Activated effector memory CD4-positive, alpha-beta T cell treated with Interleukin-2 at 50 U/mL for 16 hours (primary cell): Measurements from ENCODE around the gene NCK2.
"Not testable (repeated sequence)": the region's sequence is repeated elsewhere in the genome, so short reads cannot be mapped to it uniquely, and the experiment has no call there.

Experiments used
- DNase-seq: peaks from one replicate; pipeline ENCODE4 v3.0.0-alpha.2; 2020

The NCK2 gene

DNA sequence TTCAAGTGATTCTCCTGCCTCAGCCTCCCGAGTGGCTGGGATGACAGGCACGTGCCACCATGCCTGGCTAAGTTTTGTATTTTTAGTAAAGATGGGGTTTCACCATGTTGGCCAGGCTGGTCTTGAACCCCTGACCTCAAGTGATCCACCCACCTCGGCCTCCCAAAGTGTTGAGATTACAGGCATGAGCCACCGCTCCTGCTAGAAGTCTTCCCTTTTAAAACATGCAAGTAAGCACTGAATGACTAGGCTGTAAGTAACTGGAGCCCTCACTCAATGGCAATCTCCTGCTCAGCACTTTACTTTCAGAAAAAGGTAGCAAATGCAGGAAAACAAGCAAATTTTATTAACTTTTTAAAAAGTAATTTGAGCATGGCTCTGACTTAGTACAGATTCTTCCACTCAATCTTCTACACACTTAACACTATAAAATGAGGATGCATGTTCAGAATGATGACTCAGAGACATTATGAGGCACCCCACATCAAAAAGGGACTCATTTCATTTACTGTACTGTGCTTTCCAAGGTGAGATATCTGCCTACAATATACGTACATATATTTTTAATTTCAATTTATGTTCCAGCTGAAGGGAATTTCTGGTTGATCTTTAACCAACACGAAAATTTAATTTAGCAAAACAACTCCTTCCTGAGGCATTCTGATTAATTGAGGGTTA lies 6.6 kb upstream of the NCK2 start:
- no peak for DNase-seq

DNA sequence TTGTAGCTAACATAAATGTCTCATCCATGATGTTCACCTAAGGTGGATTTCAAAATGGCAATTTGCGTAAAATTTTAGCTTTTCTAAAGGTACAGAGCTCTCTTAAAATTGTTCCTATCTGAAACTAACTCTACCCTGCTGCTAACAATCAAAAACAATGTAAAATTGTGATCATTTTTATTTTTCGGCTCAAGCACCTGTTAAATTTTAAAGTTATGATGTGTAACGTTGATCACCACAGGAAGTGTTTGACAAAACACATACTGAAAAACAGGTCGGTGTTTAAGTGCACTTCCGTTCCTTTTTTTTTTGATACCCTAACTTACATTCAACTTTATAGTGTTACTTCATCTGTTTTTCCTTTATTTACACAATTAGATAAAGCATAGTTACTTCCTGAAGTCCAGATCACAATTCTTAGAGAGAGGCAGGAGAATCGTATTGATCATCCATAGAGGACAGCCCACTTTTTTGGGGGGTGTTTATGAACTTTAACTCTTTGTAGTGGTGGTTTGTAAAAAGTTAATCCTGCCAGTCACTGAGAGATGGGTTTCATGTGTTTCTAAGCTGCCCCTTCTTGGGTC lies 6.0 kb upstream of the NCK2 start:
- DNase-seq = no peak

DNA sequence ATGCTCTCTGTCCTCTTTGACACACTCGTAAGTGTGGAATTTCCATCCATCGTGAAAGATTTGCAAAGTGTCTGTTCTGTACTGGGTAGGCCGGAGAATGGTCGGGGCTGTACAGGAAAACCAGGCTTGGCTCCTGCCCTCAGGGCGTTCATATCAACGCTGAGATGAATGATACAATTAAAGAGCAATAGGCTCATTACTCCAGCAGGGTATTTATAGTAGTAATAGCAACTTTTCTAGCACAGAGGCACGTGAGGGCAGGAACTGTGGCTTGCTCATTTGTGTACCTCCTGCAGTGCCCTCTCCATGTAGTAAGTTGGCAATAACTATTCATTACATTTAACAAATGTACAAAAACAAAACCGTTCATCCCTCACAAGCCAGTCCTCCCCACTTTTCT lies 5.3 kb upstream of the NCK2 start:
- no peak for DNase-seq

DNA sequence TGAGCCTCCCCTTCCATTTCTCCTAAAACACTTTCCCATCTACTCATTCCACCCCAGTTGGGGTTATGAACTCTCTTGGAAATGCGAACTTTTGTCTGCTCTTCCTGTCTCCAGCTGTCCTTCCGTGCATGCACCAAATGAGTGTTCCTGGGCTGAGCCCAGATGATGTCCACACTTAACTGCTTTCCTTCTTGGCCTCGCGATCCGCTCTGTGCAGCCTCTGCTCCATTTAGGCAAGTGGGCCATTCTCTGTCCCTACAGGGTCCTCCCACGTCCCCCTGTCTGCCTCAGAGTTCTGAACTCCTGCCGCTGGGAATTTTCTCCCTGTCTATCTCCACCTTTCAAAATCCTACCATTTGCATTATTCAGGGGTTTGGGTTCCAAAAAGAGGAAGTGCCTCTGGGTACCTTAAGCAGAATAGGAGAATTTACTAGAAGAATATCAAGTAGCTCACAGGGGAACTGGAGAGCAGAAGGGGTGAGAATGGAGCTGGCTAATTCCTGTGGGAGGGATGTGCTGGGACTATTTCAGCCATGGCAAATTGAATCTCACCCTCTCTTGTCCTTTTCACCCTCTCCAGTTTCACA lies 4.7 kb upstream of the NCK2 start:
- no peak for DNase-seq

DNA sequence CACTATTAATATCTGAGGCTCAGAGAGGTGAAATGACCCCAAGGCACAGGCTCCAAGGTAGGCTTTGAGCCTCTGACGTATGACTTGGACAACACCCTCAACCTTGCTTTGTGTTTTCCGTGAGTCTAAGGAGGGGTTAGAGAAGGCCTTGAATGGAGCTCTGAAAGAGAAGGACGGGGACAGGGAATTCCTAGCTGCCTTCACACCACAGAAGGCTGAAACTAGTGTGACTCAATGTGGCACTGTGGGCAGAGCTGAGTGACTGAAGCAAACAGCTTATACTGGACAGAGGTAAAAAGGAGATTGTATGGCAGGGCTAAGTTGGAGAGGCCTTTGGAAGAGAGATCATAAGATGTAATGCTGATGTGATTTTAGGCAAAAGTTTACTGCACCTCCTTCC lies 3.5 kb upstream of the NCK2 start:
- no peak for DNase-seq

DNA sequence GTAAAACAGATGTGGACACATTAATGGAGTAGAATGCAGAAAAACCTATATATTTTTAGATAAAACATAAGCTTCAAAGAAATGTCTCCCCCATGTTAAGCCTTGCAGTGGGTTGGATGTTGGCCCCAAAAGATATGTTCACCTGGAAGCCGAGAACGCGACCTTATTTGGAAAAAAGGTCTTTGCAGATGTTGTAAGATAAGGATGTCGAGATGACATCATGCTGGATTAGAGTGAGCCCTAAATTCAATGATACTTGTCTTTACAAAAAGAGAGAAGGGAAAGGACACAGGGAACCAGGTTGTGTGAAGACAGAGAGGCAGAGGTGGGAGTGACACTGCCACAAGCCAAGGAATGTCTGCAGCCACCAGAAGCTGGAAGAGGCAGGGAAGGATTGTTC lies 3.1 kb upstream of the NCK2 start:
- no peak for DNase-seq

DNA sequence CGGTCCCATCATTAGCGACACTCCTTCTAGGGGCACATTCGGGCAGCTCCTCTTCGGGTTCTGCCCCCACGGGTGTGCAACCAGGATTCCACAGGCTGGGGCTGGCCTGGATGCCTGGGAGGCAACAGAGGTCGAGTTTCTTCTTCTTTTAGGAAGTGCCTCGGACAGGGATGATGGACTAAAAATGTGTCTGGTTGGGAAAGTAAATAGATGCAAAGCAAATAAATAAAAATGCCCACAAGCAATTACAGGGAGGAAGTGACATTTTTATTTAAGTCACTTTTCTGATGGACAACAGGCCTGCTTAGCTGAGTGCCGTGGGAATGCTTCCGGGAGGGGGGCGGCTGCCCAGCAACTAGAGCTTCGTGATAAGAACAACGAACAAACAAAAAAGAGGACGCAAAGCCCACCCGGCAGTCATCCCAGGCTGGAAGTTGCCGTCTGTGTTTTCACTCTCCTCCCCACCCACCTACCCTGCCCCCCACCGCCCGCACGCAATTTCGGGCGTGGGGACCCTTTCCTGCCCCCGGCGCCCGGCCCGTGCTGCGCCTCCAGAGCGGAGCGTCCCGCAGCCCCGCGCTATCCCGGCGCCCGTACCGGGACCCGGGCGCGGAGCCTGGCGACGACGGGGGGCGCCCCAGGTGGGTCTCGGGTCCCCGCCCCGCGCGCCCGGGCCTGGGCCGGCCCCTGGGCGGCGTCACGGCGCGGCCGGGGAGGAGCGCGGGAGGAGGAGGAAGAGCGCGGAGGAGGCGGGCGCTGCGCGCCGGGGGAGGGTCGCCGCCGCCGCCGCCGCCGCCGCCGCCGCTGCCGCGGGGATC lies 412 bp upstream of the NCK2 start:
- peak; percentile 54 for DNase-seq

DNA sequence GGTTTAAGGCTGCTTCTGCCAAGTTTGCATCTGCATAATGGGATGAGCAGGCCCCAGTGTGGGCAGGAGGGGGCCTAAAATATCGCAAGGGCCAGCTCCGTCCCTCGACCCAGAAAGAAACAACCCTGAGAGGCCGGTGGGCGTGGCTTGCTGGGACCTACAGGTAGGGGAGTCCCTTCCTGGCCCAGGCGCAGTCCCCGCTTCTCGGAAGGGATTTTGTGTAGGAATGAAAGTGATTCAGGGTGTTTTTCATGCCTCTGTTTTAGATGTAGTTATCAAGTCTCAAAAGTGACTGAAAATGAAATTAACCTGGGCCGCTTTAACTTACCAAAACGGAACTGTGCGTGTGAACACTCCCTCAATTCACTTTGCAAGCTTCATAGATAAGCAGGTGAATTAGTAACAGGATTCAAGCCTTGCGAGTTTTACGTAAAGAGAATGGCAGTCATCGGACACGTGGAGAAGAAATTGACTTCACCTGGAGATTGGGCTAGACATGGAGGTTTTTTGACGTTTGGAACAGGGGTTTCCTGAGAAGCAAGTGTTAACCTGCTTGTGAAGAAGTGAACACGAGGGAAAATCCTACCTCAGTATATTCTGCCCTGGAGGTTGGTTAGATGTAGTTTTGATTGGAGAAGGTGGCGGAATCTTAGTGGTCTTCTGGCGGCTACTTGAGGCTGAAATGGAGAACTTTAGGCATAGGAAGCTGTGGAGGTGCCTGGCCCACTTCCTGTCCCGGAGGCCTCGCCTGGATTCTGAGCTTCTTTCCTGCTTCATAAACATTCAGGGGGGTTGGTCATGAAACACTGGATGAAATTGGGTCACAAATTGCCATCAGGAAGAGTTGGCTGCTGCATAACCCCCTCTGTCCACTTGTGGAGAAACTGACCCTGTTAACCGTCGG lies 1.7 kb downstream of the NCK2 start:
- peak; percentile 63 for DNase-seq

DNA sequence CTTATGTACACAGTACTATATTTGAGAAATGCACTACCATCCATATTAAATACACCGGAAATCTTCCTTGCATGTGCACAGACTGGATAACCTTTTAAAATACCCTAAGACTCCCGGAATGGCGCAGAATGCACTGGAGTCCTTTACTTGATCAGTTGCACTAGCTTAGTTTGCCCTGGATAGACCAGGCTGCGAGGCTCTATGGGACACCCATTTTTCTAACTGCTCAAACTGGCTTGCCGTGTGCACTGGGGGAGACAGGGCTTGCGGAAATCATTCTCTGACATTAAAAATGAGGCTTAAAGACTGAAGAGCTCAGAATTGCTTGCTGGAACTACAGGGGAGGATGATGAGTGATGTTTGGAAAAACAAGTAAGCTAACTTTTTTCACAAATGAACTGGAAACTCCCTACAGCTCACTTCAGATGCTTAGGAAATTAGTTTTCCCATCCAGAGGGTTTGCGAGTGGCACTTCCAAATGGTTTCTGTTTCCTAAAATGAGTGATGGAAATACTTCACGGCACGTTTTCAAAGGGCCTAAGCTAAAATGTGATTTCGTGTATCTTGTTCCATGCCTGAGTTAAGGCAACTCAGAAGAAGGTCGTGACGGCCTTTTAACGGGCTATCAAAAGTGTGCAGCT lies 2.7 kb downstream of the NCK2 start:
- no peak for DNase-seq

DNA sequence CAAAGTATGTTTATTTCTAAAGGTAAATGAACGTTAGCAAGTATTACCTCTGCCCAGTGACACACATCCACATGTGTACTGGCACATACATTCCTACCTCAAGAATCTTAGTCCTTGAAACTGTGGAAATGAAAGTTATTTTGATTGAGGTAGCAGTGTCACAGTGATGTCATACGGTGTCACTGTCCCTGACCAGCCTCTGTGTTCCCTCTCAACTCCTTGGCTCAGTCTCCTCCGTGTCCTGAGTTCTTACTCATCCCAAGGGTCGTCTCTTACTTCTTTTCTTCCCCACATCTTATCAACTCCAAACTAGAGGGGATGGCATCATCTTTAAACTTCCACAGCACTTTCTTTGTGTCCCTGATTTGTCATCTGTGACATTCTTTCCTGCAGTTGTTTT lies 3.3 kb downstream of the NCK2 start:
- no peak for DNase-seq

DNA sequence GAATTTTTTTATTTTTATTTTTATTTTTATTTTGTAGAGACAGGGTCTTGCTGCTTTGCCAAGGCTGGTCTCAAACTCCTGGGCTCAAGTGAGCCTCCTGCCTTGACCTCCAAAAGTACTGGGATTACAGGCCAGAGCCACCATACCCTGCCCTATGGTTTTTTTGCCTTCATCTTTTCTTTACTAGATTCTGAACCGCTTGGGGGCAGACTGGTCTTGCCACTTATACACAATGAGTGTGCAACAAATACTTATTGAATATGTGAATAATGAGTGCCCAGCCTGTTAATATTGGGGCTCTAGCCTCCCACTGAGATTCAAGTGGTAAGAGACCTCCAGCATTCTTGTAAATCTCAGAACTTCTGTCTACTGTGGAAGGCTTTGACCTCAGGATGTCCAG lies 3.9 kb downstream of the NCK2 start:
- DNase-seq = no peak

DNA sequence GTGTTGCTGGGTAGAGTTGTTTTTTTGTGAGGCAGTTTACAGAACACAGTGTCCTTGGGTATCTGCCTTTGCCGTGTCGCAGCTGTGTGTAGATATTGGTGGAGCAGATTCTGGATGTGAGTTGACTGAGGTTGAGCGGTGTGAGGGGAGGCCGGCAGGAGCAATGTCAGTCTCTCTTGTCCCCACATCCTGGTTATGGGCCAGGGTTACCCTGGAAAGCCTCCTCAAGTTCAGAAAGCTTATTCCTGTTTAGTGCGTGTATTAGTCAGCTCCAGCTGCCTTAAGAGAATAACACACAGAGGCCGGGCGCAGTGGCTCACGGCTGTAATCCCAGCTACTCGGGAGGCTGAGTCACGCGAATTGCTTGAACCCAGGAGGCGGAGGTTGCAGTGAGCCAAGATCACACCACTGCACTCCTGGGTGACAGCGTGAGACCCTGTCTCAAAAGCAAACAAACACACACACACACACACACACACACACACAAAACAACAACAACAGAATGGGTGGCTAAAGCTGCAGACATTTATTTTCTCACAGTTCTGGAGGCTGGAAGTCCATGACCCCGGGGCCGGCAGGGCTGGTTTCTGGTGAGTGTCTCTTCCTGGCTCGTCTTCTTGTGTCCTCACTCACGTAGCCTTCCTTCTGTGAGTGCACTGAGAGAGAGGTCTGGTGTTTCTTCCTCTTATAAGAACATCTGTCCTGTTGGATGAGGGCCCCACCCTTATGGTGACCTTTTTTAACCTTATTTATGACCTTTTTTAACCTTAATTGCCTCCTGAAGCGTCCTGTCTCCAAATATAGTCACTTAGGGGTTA lies 5.1 kb downstream of the NCK2 start:
- peak; percentile 34 for DNase-seq

DNA sequence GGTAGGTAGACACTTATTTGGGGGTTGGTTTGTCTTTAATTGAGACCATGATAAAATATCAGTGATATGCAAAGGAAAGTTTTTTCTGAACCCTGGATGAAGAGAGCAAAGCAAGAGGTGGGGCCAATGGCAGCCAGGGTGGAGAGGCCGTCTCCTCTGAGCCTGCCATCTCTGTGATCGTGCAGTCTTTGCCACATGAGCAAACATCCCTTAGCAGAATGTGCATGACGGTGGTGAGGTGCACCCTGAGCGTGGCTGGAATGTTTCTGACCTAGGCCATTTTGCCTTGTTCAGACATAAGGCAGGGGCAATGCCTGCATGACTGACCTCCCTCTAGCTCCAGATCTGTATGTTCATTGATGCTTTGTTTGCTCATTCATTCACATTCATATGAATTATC lies 6.0 kb downstream of the NCK2 start:
- DNase-seq = no peak

DNA sequence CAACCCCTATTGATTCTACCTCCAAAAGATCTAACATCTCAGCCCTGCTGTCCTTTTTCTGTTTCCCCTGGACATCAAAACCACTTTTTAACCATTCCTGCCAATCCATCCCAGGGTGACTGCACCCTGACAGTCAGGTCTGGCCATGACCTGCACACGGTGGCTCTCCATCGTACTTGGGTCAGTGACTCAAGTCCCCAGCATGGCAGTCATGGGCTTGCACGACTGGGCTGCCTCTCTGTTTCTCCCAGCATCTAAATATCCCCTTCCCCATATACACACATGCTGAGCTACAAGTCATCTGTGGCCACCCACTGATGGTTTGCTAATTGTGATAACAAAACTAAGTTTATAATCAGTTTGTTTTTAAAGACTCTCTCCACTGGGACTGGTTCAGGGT lies 6.6 kb downstream of the NCK2 start:
- no peak for DNase-seq

DNA sequence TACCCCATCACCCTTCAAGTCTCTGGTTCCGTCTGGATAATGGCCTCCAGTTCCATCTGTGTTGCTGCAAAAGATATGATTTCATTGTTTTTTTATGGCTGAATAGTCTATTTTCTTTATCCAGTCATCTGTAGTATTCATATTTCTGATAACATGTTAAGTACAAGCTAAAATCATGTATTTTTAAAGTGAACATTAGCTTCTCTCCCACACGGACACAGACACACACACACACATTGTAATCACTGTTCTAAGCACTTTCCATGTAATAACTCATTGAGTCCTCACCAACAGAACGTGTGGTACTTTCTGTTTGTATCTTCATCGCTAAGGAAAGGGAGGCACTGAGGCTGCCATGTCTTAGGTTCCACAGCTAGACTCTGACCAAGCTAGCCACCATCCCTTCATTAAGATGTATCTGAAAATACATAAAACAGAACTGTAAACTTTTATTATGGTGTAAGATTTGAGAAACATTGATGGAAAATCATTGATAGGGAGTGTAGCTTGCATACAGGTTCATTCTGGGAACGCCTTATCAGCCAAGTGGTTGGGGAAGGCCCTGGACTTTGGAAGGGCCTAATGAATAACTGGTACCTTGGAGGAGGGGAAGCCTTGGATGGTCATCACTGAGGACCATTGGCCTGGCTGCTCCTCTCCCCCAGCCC lies 8.1 kb downstream of the NCK2 start:
- no peak for DNase-seq

DNA sequence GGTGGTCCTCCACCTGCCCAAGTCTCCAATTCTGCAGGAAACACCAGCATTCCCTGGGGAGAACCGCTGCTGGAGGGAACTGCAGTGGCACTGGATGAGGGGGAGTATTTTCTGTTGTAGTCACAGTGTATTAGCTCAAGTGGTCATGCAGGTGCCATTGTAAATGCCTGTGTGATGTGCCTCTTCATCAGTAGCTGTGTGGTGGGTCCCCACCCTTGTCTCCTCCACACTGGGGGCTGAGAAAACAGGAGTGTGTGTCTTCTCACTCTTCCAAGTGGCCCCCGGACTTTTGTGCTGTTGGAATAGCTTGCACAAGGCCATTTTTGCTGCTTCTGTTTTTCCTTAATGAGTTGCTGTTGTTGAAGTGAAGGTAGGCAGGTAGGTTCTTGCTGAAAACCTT lies 8.7 kb downstream of the NCK2 start:
- DNase-seq = no peak

DNA sequence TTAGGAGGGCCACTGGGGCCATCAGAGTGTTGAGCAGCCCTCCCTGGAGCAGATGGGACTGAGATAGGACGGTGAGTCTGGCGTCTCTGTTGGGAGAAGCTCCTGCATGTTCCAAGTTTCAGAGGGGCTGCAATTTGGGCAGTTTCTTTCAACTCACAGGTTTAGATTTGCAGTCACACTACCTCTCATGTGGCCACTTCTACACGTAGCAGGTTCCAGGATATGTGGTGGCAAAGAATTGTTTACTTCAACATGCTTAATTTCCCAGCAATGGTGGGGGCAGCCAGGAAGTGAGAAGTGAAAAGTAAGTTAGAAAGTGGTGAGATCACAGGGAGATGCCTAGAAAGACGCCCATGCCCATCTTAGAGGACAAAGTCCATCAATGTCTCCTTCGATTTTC lies 9.3 kb downstream of the NCK2 start:
- no peak for DNase-seq

DNA sequence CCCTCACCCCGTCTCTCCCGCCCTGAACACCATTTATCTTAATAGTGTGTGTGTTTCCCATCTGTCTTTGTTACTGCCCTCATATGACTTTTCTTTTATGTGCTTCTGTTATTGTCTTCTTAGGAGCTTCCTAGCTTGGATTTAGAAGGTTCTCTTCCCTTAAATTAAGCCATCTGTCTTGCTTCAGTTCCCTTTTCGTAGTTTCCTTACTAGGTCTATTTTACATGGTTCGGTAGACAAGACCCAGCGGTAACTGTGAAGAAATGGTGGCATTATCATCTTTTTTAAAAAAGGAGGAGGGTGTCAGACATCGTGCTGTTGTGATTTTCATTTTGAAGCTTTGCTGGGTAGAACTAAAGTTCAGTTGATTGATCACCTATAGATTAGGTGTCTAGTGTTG lies 10.3 kb downstream of the NCK2 start:
- no peak for DNase-seq

DNA sequence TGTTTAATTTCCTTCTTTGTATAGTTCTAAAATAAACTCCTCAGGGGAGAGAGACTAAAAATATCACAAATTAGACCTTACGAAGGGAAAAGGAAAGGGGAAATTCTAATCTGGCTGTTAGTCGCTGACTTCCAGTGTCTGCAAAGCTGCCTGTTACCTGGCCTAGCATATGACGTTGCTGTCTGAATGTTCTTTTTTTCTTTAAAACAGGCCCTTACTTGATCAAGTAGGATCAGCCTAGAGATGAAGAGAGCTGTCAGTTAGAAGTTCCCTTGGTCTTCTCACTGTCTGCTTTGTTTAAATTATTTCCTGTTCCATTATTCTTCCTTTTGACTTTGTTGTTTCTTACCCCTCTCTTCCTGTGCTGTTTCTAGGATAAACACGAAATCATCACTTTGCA lies 11.2 kb downstream of the NCK2 start:
- no peak for DNase-seq

DNA sequence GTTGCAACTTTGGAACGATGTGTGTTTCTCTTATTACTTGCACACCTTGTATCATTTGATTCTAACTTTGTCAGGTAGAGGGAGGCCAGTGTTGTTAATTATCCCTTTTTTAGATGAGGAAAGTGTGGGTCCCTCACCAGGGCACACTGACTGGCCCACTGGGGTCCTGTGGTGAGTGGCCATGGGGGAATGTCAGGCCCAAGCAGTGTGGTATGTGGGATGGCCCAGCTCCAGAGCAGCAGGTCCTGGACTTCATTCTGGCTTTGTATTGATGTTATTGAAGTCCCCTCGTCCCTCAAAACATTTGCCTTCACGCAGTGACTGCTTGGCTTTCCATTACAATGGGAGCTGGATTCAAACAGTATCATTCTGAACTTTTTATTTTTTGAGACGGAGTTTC lies 11.7 kb downstream of the NCK2 start:
- DNase-seq = no peak

DNA sequence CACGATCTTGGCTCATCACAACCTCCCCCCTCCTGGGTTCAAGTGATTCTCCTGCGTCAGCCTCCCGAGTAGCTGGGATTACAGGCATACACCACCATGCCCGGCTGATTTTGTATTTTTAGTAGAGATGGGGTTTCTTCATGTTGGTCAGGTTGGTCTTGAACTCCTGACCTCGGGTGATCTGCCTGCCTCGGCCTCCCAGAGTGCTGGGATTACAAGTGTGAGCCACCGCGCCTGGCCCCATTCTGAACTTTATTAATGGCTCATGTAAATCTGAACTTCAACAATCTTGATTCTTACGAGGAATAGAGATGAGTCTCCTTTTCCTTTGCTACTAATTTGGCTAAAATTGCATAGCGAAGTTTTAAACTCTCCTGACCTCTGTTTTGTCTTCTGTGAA lies 12.2 kb downstream of the NCK2 start:
- not testable (repeated sequence) for DNase-seq
